ENCODE results near the gene NEK10.

GRCh38 chr3:27114684-27115083 is 254.5 kb downstream of the NEK10 start:
- TF ChIP-seq CTCF (conservative IDR thresholded peaks at IDR 0.05): no peak
- no peak for TF ChIP-seq EZH2 (IDR thresholded peaks at IDR 0.05; ENCODE audit: low read depth)

Data from PC-9 (cell line).